Kidney (tissue), 14 donors: ENCODE measurements around the gene MMP15. TPM values are rescaled to one million over a fixed set of nuclear protein-coding genes. Genes with fewer than 3 reads are reported as not detected.

Experiments used
- DNase-seq, 5 donors: peaks; one replicate each; pipeline ENCODE4 v3.0.0-alpha.2; 2013 to 2020
- FAIRE-seq: peaks from 2 replicates; lab custom pipeline; 2012; peaks lifted over from hg19 to GRCh38; lab: Jason Lieb, UNC
- H3K27ac ChIP-seq, 2 donors: one replicate each; pipeline ENCODE4 v1.7.0; 2013; ENCODE audit warnings: low read depth in 2 of 2, low read length in 2 of 2, inconsistent platforms in 1 of 2
- H3K27me3 ChIP-seq: one replicate; pipeline ENCODE4 v1.7.1; 2013; ENCODE audit warnings: low read length, inconsistent platforms; ENCODE audit not compliant: control insufficient read depth, insufficient read depth
- H3K36me3 ChIP-seq, 3 donors: one replicate each; pipeline versions ENCODE4 v1.7.0 to v1.7.1; 2013; ENCODE audit warnings: low read length in 3 of 3, control low read depth in 1 of 3, inconsistent platforms in 1 of 3; ENCODE audit not compliant: insufficient read depth in 3 of 3, control insufficient read depth in 2 of 3
- H3K4me1 ChIP-seq, 3 donors: one replicate each; pipeline versions ENCODE4 v1.7.0 to v1.7.1; 2013; ENCODE audit warnings: low read length in 3 of 3, inconsistent platforms in 1 of 3, low read depth in 1 of 3; ENCODE audit not compliant: control insufficient read depth in 2 of 3, insufficient read depth in 2 of 3
- H3K4me3 ChIP-seq, 3 donors: one replicate each; pipeline versions ENCODE4 v1.7.0 to v1.8.1; 2013; ENCODE audit warnings: low read length in 3 of 3, control low read depth in 1 of 3, inconsistent platforms in 1 of 3
- H3K9ac ChIP-seq, 3 donors: one replicate each; pipeline versions ENCODE4 v1.7.0 to v1.7.1; 2013; ENCODE audit warnings: low read length in 3 of 3, control low read depth in 1 of 3, inconsistent platforms in 1 of 3
- H3K9me3 ChIP-seq, 3 donors: one replicate each; pipeline versions ENCODE4 v1.7.0 to v1.7.1; 2013; ENCODE audit warnings: low read length in 3 of 3, control low read depth in 1 of 3, inconsistent platforms in 1 of 3; ENCODE audit not compliant: control insufficient read depth in 2 of 3, insufficient read depth in 1 of 3
- intact Hi-C: fragments of 100-400 bp; cut with DNase I; formaldehyde crosslinking; loops from one replicate; pipeline ENCODE4 v1.11.1; 2022
- polyA plus RNA-seq: library from polyadenylated mRNA; stranded (reverse); fragments of 350-450 nt; fragmentation: Illumina TruSeq; extraction: RNeasy Lipid Tissue Mini Kit (QIAGEN cat#74804); gene quantifications from one replicate; pipeline ENCODE4 v1.2.3, GENCODE V29; 2014; ENCODE audit warnings: low read depth, low replicate concordance; ENCODE audit not compliant: insufficient read depth
- total RNA-seq: library from RNA; stranded (reverse); fragmentation: NEBNext Ultra II Directional; extraction: Animal tissue kit (Norgen Biotek cat#: 25700); gene quantifications from one replicate; pipeline ENCODE4 v1.2.1, GENCODE V29; 2021
- TF ChIP-seq, protein P1 (sequence below): IDR thresholded peaks from 3 replicates; pipeline ENCODE4 v1.5.1; 2012; ENCODE audit warnings: mild to moderate bottlenecking, moderate library complexity, borderline replicate concordance; ENCODE audit not compliant: insufficient read depth; ENCODE audit errors: extremely low read depth
- donor health status: control.
- donor health status: control.
- donor health status: control.
- donor health status: control.
- donor health status: control.
- donor health status: DM: yes; HTN: yes; CAD: no.
- donor health status: Normal renal cell carcinoma (clear cell type).

MMP15 gene
- total and polyA plus RNA-seq, 2 donors from 2014 or later, result 19.1 to 31.4 TPM

GRCh38 chr16:57979006-57979585 is 46.5 kb upstream of the MMP15 start:
- H3K27me3 ChIP-seq, result no peaks in the 10 kb centered on the region
- H3K27ac ChIP-seq, result no peak overlapping the region
- no peak overlapping the region for H3K4me3 ChIP-seq
- H3K9me3 ChIP-seq, result no peaks in the 10 kb centered on the region
- DNase-seq (peak in 1 of 5 donors; percentile 32), FAIRE-seq (no peak)
- peaks cover 0 to under 1% (median 0%) of the 10 kb centered on the region in 3 donors for H3K4me1 ChIP-seq
- TF ChIP-seq, protein P1, sequence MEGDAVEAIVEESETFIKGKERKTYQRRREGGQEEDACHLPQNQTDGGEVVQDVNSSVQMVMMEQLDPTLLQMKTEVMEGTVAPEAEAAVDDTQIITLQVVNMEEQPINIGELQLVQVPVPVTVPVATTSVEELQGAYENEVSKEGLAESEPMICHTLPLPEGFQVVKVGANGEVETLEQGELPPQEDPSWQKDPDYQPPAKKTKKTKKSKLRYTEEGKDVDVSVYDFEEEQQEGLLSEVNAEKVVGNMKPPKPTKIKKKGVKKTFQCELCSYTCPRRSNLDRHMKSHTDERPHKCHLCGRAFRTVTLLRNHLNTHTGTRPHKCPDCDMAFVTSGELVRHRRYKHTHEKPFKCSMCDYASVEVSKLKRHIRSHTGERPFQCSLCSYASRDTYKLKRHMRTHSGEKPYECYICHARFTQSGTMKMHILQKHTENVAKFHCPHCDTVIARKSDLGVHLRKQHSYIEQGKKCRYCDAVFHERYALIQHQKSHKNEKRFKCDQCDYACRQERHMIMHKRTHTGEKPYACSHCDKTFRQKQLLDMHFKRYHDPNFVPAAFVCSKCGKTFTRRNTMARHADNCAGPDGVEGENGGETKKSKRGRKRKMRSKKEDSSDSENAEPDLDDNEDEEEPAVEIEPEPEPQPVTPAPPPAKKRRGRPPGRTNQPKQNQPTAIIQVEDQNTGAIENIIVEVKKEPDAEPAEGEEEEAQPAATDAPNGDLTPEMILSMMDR, result no peak
- no peak overlapping the region for H3K9ac ChIP-seq
- intact Hi-C loops, result no loop called here
- H3K36me3 ChIP-seq, result no peaks in the 10 kb centered on the region

GRCh38 chr16:57981636-57982035 is 43.9 kb upstream of the MMP15 start:
- intact Hi-C loops, result no loop called here
- H3K4me1 ChIP-seq, result peaks cover 0 to 10% (median 0%) of the 10 kb centered on the region in 3 donors
- H3K27me3 ChIP-seq, result peaks cover 4% of the 10 kb centered on the region
- no peaks in the 10 kb centered on the region for H3K9me3 ChIP-seq
- no peak for FAIRE-seq
- H3K9ac ChIP-seq, result no peak overlapping the region
- H3K4me3 ChIP-seq, result no peak overlapping the region
- TF ChIP-seq, protein P1, result no peak
- H3K36me3 ChIP-seq, result no peaks in the 10 kb centered on the region
- DNase-seq, result peak in 1 of 5 donors; percentile 22
- no peak overlapping the region for H3K27ac ChIP-seq

DNA sequence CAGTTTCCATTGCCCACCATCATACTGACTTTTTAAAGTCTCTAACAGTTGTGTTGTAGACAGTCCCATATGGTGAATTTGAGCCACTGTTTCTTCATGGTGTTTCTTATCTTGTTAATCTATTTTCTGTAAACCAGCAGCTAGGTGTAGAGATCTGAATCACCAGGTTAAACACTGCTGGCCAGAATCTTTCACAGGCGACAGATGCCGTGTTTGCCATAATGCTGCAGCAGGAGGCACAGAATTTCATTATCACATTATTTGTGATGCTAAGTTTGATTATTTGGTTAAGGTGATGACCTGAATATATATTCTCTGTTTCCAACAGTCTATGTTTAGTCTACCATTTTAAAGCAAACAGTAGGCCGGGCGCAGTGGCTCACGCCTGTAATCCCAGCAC is 43.2 kb upstream of the MMP15 start:
- Histone ChIP-seq H3K27ac (no peak overlapping the region), H3K4me3 (no peak overlapping the region), H3K4me1 (peaks cover 0 to 10% (median 0%) of the 10 kb centered on the region in 3 donors), H3K36me3 (no peaks in the 10 kb centered on the region), H3K9ac (no peak overlapping the region), H3K9me3 (no peaks in the 10 kb centered on the region), H3K27me3 (peaks cover 4% of the 10 kb centered on the region)
- no peak for FAIRE-seq
- intact Hi-C loops, result no loop called here
- DNase-seq, result peak in 1 of 5 donors; percentile 12
- TF ChIP-seq, protein P1, result no peak
